Lower leg skin (tissue), 4 donors: ENCODE measurements around the gene ITIH4. TPM values are rescaled to one million over a fixed set of nuclear protein-coding genes. Genes with fewer than 3 reads are reported as not detected.
A peak's percentile ranks its signal among the peaks of the same experiment; 100 is the strongest.

ENCODE experiments used
- DNase-seq, 2 donors: peaks; one replicate each; pipeline ENCODE4 v3.0.0-alpha.2; 2019; ENCODE audit warnings: low spot score in 2 of 2
- H3K4me3 ChIP-seq: fragments of 200-600 bp; sonication (generic); 2 replicates; pipeline ENCODE4 v1.5.1; 2017; ENCODE audit warnings: mild to moderate bottlenecking, low read depth; ENCODE audit not compliant: poor library complexity, severe bottlenecking
- CTCF ChIP-seq, 3 donors: fragments of 450-650 bp; IDR thresholded peaks; one replicate each; pipeline ENCODE4 v1.5.1; 2016; ENCODE audit warnings: antibody characterized with exemption in 3 of 3, mild to moderate bottlenecking in 3 of 3, moderate library complexity in 2 of 3
- POLR2A ChIP-seq, 2 donors: fragments of 450-650 bp; IDR thresholded peaks; one replicate each; pipeline ENCODE4 v1.6.1; 2016 to 2017; ENCODE audit warnings: antibody characterized with exemption in 2 of 2, mild to moderate bottlenecking in 1 of 2, moderate library complexity in 1 of 2
- WGBS, 2 donors: methylation state at CpG; one replicate each; pipeline ENCODE4 v1.1.5; 2018; 5-methylcytosine and 5-hydroxymethylcytosine counted together
- intact Hi-C: fragments of 100-400 bp; cut with DNase I; formaldehyde crosslinking; loops from one replicate; pipeline ENCODE4 v1.15.0; 2023; ENCODE audit warnings: low total_unique reads
- total RNA-seq, 4 donors: library from RNA; depleted of rRNA; stranded (reverse); fragments of >200 nt; gene quantifications; one replicate each; pipeline ENCODE4 v1.1.0, GENCODE V29; 2016

The ITIH4 gene
- total RNA-seq, 4 donors from 2014 or later, result 0.38 to 3.6 (median 2.5) TPM

GRCh38 chr3:52784931-52785590, 45.4 kb downstream of the ITIH4 start:
- no peak overlapping the region for H3K4me3 ChIP-seq
- 92 to 100% methylated on average over 2 to 5 of the region's 5 CpGs for WGBS, 2 donors
- DNase-seq, result peak in 1 of 2 donors; percentile 64
- intact Hi-C loops, result no loop called here
- TF ChIP-seq CTCF (IDR thresholded peaks at IDR 0.05) (no peak), POLR2A (IDR thresholded peaks at IDR 0.05) (no peak)

DNA sequence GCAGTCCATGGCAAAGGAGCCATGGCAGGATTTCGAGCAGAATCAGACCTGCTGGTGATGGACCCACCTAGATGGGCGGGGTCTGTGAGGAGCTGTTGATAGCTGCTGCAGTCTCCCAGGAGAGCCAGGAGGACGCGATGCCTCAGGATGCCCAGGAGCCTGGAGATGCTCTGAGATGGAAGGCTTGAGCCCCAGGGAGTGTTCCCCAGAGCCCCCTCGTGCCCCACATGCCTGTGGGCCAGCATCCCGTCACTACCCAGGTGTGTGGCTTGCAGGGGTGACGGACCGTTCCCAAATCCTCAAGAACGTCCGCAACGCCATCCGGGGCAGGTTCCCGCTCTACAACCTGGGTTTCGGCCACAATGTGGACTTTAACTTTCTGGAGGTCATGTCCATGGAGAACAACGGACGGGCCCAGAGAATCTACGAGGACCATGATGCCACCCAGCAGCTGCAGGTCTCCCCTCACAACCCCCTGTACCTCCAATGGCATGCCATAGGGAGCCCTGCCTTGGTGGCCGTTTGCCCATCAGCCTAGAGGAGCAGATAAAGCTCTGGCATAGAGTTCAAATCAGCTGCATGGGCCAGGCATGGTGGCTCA, 46.4 kb downstream of the ITIH4 start:
- DNase-seq, result peak in 1 of 2 donors; percentile 75
- WGBS, 2 donors, result 82 to 88% methylated on average over 16 to 17 of the region's 18 CpGs
- no peak for TF ChIP-seq POLR2A (IDR thresholded peaks at IDR 0.05)
- no peak for TF ChIP-seq CTCF (IDR thresholded peaks at IDR 0.05)
- H3K4me3 ChIP-seq, result no peak overlapping the region
- intact Hi-C loops, result no loop called here

- 87 to 88% methylated on average over 3 of the region's 3 CpGs for WGBS, 2 donors
- TF ChIP-seq CTCF (IDR thresholded peaks at IDR 0.05), result no peak
- TF ChIP-seq POLR2A (IDR thresholded peaks at IDR 0.05), result no peak
- intact Hi-C loops, result no loop called here
- DNase-seq, result peak in 1 of 2 donors; percentile 54
- no peak overlapping the region for H3K4me3 ChIP-seq
Observed at GRCh38 chr3:52783211-52783555, 47.3 kb downstream of the ITIH4 start.

- DNase-seq, result peak in 1 of 2 donors; percentile 65
- intact Hi-C loops, result no loop called here
- no peak for TF ChIP-seq POLR2A (IDR thresholded peaks at IDR 0.05)
- no peak for TF ChIP-seq CTCF (IDR thresholded peaks at IDR 0.05)
- H3K4me3 ChIP-seq, result no peak overlapping the region
- 71 to 80% methylated on average over 12 of the region's 12 CpGs for WGBS, 2 donors
Observed at GRCh38 chr3:52782412-52783210, 47.9 kb downstream of the ITIH4 start.

GRCh38 chr3:52781741-52782140, 48.7 kb downstream of the ITIH4 start:
- TF ChIP-seq CTCF (IDR thresholded peaks at IDR 0.05) (no peak), POLR2A (IDR thresholded peaks at IDR 0.05) (no peak)
- H3K4me3 ChIP-seq, result no peak overlapping the region
- peak in 1 of 2 donors; percentile 31 for DNase-seq
- intact Hi-C loops, result no loop called here
- 74 to 78% methylated on average over 13 of the region's 13 CpGs for WGBS, 2 donors
